HUES64 (cell line): Measurements from ENCODE around the gene IGSF8.

Experiments used
- H3K27ac ChIP-seq: 2 replicates; pipeline ENCODE4 v1.7.0; 2013; ENCODE audit warnings: low read depth, low read length, inconsistent platforms
- H3K27me3 ChIP-seq: 2 replicates; pipeline ENCODE4 v1.6.1; 2013; ENCODE audit warnings: mild to moderate bottlenecking, low read length; ENCODE audit not compliant: insufficient read depth
- H3K36me3 ChIP-seq: 2 replicates; pipeline ENCODE4 v1.6.1; 2013; ENCODE audit warnings: mild to moderate bottlenecking, low read length; ENCODE audit not compliant: insufficient read depth
- H3K4me1 ChIP-seq: 2 replicates; pipeline ENCODE4 v1.6.1; 2013; ENCODE audit warnings: mild to moderate bottlenecking, low read length, moderate library complexity; ENCODE audit not compliant: insufficient read depth
- H3K4me3 ChIP-seq: 2 replicates; pipeline ENCODE4 v1.5.1; 2013; ENCODE audit warnings: mild to moderate bottlenecking, low read length, moderate library complexity
- H3K9ac ChIP-seq: 2 replicates; pipeline ENCODE4 v1.6.1; 2013; ENCODE audit warnings: mild to moderate bottlenecking, low read depth, low read length
- H3K9me3 ChIP-seq: 2 replicates; pipeline ENCODE4 v1.6.1; 2013; ENCODE audit warnings: low read depth, low read length; ENCODE audit not compliant: insufficient read depth
- WGBS: fragments of 150-250, 120-280 bp; methylation state at CpG from one replicate; pipeline ENCODE4 v1.1.7; 2013; ENCODE audit warnings: missing lambda C conversion rate; 5-methylcytosine and 5-hydroxymethylcytosine counted together

IGSF8 gene

DNA sequence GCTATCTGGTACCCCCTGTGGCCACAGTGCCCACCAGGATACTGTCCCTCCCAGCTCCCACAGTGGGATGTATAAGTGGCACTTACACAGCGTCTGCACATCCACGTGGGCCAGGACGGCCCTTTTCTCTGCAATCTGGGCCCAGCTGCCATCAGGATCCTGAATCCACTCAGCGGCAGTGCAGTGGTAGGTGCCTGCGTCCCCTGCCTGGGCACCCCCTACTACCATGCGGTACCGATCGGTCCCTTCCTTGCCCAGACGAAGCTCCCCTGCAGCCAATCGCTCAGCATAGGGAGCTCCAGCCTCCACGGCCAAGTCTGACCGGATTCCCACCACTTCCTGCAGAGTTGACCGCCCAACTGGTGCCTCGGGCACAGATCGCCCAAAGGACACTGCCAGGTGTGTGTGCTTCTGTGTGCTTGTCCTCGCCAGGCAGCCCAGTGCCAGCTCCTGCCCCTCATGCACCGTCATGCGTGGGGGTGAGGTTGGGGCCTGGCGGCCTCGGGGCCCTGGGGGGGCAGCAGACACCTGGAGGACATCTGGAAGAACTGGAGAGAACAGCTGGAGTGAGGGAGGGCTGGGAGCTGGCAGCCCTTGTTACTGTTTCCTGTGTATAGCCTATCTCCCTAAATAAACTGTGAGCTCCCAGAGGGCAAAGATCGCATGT lies 4.7 kb downstream of the IGSF8 start:
- no peaks in the 10 kb centered on the region for H3K9me3 ChIP-seq
- 95% methylated on average over 21 of the region's 21 CpGs for WGBS
- peaks cover 26% of the 10 kb centered on the region for H3K4me1 ChIP-seq
- no peaks in the 10 kb centered on the region for H3K27me3 ChIP-seq
- H3K9ac ChIP-seq, result no peak overlapping the region
- no peak overlapping the region for H3K4me3 ChIP-seq
- peaks cover 31% of the 10 kb centered on the region for H3K36me3 ChIP-seq
- no peak overlapping the region for H3K27ac ChIP-seq

DNA sequence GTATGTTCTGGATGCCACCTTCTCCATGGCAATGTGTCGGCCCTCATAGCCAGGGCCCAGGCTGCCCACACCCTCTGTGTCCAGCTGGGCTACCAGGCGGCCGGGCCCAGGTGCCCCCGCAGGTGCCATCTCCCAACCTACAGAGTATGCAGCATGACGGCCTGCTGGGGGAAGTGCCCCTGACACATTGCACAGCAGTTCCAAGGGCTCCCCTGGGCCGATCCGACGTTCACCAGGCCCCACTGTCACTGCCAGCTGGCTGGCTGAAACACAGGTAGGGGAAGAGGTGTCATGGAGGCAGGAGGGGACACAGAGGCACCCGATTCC lies 5.4 kb downstream of the IGSF8 start:
- 91% methylated on average over 9 of the region's 9 CpGs for WGBS
- Histone ChIP-seq H3K9me3 (no peaks in the 10 kb centered on the region), H3K27ac (no peak overlapping the region), H3K4me3 (no peak overlapping the region), H3K9ac (no peak overlapping the region), H3K27me3 (no peaks in the 10 kb centered on the region), H3K36me3 (peaks cover 31% of the 10 kb centered on the region), H3K4me1 (peaks cover 26% of the 10 kb centered on the region)

DNA sequence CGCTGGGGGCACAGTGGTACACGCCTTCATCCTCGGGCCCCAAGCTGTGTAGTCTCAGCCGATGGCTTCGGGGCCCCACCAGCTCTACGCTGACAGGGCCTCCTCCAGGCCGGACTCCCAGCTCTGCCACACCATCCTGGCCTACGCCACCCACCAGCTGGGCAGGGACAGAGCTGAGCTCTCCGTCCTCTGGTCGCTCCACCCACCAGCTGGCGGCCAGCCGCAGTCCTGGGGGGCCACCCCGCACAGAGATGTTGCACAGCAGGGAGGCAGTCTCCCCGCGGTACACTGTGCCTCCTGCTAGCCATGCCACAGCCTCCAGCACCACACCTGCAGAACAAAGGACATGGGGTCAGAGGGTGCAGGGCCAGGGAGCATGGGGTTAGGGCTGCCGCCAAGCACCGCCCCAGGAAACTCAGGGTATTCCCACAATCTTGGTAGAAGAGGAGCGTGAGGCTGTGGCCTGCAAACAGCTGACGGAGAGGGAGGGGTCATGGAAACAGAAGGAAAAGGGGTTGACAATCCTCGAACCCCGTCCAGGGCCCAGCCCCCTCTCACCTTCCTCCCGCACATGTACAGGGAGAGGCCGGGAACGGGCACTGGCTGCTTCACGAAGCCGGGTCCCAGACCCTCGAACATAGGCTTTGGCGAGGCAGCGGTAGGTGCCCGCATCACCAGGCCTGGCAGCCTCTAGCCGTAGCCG lies 5.9 kb downstream of the IGSF8 start:
- H3K4me1 ChIP-seq, result peaks cover 22% of the 10 kb centered on the region
- no peaks in the 10 kb centered on the region for H3K27me3 ChIP-seq
- 94% methylated on average over 32 of the region's 32 CpGs for WGBS
- no peak overlapping the region for H3K9ac ChIP-seq
- no peak overlapping the region for H3K27ac ChIP-seq
- no peaks in the 10 kb centered on the region for H3K9me3 ChIP-seq
- H3K36me3 ChIP-seq, result peaks cover 31% of the 10 kb centered on the region
- no peak overlapping the region for H3K4me3 ChIP-seq

DNA sequence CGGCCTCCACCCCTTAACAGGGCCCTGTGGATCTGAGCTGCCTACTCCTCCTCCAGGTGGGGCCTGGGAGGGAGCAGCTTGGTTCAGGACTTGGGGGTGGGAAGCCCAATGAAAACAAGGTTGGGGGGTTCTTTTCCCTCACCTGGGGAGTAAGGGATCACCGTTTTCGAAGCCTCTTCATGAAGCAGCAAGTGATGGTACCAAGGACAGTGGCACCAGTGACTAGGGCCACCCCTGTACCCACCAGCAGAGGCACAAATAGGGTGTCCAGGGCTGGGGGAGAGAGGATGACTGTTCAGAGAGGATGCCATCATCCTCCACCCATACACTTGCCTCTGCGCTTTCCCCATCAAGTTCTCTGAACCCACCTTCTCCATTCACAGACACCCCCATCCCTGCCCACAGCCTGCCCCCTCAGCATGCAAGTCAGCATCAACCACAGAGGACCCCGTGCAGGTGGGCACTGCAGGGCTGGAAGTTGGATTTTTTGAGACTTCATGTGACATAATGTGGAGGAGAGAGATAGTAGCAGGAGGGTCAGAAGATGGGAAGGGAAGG lies 6.7 kb downstream of the IGSF8 start:
- Histone ChIP-seq H3K27ac (no peak overlapping the region), H3K9ac (no peak overlapping the region), H3K9me3 (no peaks in the 10 kb centered on the region), H3K4me3 (no peak overlapping the region), H3K4me1 (peaks cover 14% of the 10 kb centered on the region), H3K36me3 (peaks cover 31% of the 10 kb centered on the region), H3K27me3 (no peaks in the 10 kb centered on the region)
- 92% methylated on average over 5 of the region's 5 CpGs for WGBS

DNA sequence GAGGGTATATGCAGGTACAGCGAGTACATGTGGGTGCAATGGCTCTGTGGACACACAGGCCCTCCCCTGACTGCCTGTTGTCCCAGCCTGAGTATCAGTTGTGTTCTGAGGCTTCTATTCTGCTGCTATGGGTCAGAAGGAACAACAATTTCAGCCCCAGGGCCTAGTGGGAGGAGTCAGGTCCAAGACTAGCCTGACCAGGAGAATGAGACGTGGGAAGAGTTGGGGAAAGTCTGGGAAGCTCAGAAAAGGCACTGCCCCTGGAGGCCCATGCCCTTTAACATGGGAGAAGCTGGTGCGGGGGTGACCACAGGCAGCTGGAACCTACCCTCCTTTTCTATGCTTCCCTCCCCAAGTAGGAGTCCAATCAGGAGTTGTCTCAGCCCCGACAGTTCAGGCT lies 7.7 kb downstream of the IGSF8 start:
- no peak overlapping the region for H3K4me3 ChIP-seq
- WGBS, result 92% methylated on average over 4 of the region's 4 CpGs
- H3K27me3 ChIP-seq, result peaks cover 8% of the 10 kb centered on the region; the same call in 1 of the 2 replicates
- peaks cover 31% of the 10 kb centered on the region for H3K36me3 ChIP-seq
- no peak overlapping the region for H3K27ac ChIP-seq
- H3K4me1 ChIP-seq, result peaks cover 7% of the 10 kb centered on the region
- no peaks in the 10 kb centered on the region for H3K9me3 ChIP-seq
- H3K9ac ChIP-seq, result no peak overlapping the region

DNA sequence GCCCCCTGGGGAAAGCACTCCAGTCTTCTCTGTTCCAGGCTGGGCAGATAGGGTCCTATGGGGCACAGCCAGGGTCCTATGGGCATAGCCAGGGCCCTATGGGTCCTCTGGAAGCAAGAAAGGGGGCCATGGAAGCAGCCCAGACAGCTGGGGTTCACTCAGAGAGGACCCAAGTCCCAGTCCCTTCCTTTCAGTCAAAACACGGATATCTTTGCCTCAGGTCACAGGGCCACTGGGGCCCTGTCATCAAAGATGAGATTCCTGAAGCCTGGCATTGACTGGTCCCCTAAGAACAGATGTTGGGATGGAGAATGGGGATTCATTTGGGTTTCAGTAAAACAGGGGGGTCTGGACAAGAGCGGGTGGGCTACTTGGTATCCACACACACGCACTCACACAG lies 8.5 kb downstream of the IGSF8 start:
- H3K9me3 ChIP-seq, result no peaks in the 10 kb centered on the region
- no peak overlapping the region for H3K9ac ChIP-seq
- WGBS, result 90% methylated on average over 3 of the region's 3 CpGs
- peaks cover 14% of the 10 kb centered on the region for H3K27me3 ChIP-seq
- 0 out of 2 replicates have a peak, but pooled peaks cover 3% of the 10 kb centered on the region for H3K4me1 ChIP-seq
- H3K4me3 ChIP-seq, result no peak overlapping the region
- H3K27ac ChIP-seq, result no peak overlapping the region
- peaks cover 29% of the 10 kb centered on the region for H3K36me3 ChIP-seq

DNA sequence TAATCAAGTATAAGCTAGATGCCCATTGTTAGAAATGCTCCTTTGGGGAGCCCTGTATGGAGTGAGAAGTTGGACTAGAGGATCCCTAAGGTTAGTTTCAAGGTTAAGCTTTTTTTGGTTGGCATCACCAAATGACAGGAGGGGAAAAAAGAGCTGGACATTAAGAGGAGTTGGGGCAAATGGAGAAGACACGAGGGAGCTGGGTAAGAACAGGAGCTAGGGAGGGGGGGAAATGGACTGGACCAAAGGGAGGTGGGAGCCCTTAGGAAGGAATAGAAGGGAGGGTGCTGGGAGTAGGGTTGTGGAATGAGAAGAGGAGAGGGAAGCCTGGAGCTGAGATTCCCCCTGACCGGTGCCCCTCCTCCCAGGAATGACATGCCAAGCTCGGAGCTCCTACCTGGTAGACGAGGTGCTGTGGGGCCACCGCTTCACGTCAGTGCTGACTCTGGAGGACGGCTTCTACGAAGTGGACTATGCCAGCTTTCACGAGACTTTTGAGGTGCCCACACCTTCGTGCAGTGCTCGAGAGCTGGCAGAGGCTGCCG lies 11.2 kb downstream of the IGSF8 start:
- 92% methylated on average over 12 of the region's 12 CpGs for WGBS
- H3K4me1 ChIP-seq, result 0 out of 2 replicates have a peak, but pooled peaks cover 3% of the 10 kb centered on the region
- H3K9ac ChIP-seq, result no peak overlapping the region
- H3K36me3 ChIP-seq, result peaks cover 7% of the 10 kb centered on the region
- H3K4me3 ChIP-seq, result no peak overlapping the region
- no peak overlapping the region for H3K27ac ChIP-seq
- peaks cover 41% of the 10 kb centered on the region for H3K27me3 ChIP-seq
- no peaks in the 10 kb centered on the region for H3K9me3 ChIP-seq

DNA sequence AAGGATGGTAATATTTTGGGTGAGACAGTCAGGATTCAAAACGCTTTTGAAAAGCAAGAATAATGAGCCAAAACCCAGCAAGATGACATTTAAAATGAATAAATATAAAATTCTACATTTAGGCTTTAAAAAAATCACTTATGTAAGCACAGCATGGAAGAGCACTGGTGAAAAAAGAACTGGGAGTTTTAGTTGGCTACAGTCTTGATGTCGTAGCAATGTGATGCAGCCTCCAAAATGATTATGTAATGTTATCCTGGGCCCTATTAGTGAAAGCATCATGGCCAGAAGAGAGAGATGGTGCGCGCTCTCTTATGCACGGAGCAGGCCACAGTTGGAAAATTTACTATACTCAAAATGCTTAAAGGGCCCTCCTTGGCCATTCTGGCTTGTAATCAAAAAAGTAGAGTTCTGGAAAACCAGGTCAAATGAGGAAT lies 11.9 kb downstream of the IGSF8 start:
- no peak overlapping the region for H3K27ac ChIP-seq
- no peaks in the 10 kb centered on the region for H3K36me3 ChIP-seq
- H3K4me1 ChIP-seq, result 0 out of 2 replicates have a peak, but pooled peaks cover 3% of the 10 kb centered on the region
- WGBS, result 92% methylated on average over 5 of the region's 5 CpGs
- H3K9me3 ChIP-seq, result no peaks in the 10 kb centered on the region
- H3K27me3 ChIP-seq, result peaks cover 48% of the 10 kb centered on the region
- no peak overlapping the region for H3K9ac ChIP-seq
- no peak overlapping the region for H3K4me3 ChIP-seq

DNA sequence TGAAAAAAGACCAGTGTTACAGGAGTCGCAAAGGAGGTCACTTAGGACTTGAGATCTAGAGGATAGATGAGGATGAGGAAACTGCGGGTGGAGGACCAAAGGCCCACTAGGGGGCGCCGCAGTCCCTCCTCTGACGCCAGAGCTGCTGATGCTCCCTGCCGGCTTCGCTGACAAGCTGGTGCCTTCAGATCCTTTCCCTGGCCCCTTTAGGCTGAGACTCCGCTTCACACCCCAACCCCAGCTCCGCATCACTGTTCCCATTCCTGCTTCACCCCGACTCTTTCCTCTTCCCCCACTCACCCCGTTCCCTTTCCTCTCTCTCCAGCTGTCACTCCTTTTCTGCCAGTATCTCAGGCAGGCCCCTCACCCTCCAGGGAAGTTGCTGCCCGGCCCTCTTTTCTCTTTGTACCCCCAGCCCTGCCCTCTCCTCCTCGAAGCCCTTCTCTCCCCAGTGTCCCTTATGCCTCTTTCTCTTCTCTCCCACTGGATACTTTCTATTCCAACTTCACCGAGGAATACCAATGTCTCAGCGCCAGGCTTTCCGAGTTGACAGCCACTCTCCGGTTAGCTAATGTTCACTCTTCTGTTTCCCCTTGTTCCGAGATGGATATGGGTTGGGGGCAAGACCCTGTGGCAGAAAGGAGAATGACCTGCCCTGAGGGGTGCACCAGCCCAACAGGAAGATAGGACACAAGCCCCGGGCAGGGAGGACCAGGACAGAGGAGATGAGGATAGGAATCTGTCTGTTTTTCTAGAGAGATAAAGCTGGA lies 12.5 kb downstream of the IGSF8 start:
- H3K36me3 ChIP-seq, result no peaks in the 10 kb centered on the region
- 0 out of 2 replicates have a peak, but pooled peaks cover 3% of the 10 kb centered on the region for H3K4me1 ChIP-seq
- no peak overlapping the region for H3K9ac ChIP-seq
- H3K27ac ChIP-seq, result no peak overlapping the region
- 42% methylated on average over 19 of the region's 19 CpGs for WGBS
- H3K4me3 ChIP-seq, result no peak overlapping the region
- H3K27me3 ChIP-seq, result peaks cover 54% of the 10 kb centered on the region
- no peaks in the 10 kb centered on the region for H3K9me3 ChIP-seq

DNA sequence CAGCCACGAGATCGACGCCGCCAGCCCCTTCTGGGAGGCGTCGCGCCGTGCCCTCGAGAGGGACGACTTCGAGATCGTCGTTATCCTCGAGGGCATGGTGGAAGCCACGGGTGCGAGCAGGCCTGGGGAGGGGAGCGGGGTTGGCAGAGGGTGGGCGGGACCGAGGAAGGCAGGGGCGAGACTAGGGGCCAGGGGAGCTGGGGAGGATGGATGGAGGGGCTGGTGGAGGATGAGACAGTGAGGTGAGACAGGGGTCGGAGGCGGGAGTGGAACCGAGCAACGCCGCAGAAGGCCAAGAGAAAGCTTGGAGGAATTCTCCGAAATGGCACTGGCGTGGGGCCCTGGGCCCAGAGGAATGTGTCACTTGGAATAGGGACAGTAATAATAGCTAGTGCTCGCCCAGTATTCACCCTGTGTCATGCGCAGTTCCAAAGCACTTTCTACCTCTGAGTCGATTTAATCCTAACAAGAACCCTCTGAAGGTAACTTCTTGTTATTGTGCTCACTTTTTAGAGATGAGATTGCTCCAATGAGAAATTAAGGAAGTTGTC lies 13.6 kb downstream of the IGSF8 start:
- Histone ChIP-seq H3K4me3 (no peak overlapping the region), H3K27me3 (peaks cover 64% of the 10 kb centered on the region)
- WGBS, result 91% methylated on average over 29 of the region's 30 CpGs

More for the DNA sequence above, 13.6 kb downstream of the IGSF8 start:
- Histone ChIP-seq H3K27ac (no peak overlapping the region), H3K36me3 (no peaks in the 10 kb centered on the region), H3K9ac (no peak overlapping the region), H3K4me1 (0 out of 2 replicates have a peak, but pooled peaks cover 3% of the 10 kb centered on the region), H3K9me3 (no peaks in the 10 kb centered on the region)
